Heart left ventricle (tissue), 16 donors: Measurements from ENCODE around the gene NUDC. TPM values are rescaled to one million over a fixed set of nuclear protein-coding genes. Genes with fewer than 3 reads are reported as not detected.

ENCODE experiments used
- ATAC-seq, 4 donors: fragments of 200-7000 bp; cut with Tn5 transposase; one replicate each; pipeline ENCODE4 v1.9.1; 2020 to 2022; ENCODE audit warnings: moderate library complexity in 4 of 4, mild to moderate bottlenecking in 3 of 4, moderate number of reproducible peaks in 1 of 4
- DNase-seq, 5 donors: peaks; one replicate each; pipeline ENCODE4 v3.0.0-alpha.2; 2020
- H3K27ac ChIP-seq, 12 donors: fragments of 200-600 bp; sonication (generic) in 4 of 12; one replicate each; pipeline versions ENCODE4 v1.5.0 to v1.8.0; 2016 to 2022; ENCODE audit warnings: mild to moderate bottlenecking in 2 of 12
- H3K27me3 ChIP-seq, 9 donors: fragments of 200-600 bp; sonication (generic) in 2 of 9; one replicate each; pipeline versions ENCODE4 v1.5.1 to v1.8.0; 2016 to 2022; ENCODE audit warnings: mild to moderate bottlenecking in 3 of 9
- H3K36me3 ChIP-seq, 9 donors: fragments of 200-600 bp; sonication (generic) in 2 of 9; one replicate each; pipeline versions ENCODE4 v1.5.0 to v1.8.0; 2018 to 2022; ENCODE audit warnings: mild to moderate bottlenecking in 2 of 9
- H3K4me1 ChIP-seq, 12 donors: fragments of 200-600 bp; sonication (generic) in 4 of 12; one replicate each; pipeline versions ENCODE4 v1.5.0 to v1.8.0; 2016 to 2022; ENCODE audit warnings: mild to moderate bottlenecking in 3 of 12
- H3K4me3 ChIP-seq, 12 donors: fragments of 200-600 bp; sonication (generic) in 4 of 12; one replicate each; pipeline versions ENCODE4 v1.5.0 to v1.8.0; 2017 to 2022; ENCODE audit warnings: mild to moderate bottlenecking in 9 of 12, moderate library complexity in 4 of 12
- H3K9me3 ChIP-seq, 12 donors: fragments of 200-600 bp; sonication (generic) in 4 of 12; one replicate each; pipeline versions ENCODE4 v1.5.0 to v1.8.0; 2016 to 2022; ENCODE audit warnings: mild to moderate bottlenecking in 1 of 12
- POLR2A ChIP-seq, 2 donors: fragments of 450-650 bp; IDR thresholded peaks; one replicate each; pipeline ENCODE4 v1.6.1; 2017; ENCODE audit warnings: antibody characterized with exemption in 2 of 2, mild to moderate bottlenecking in 2 of 2, moderate library complexity in 2 of 2
- WGBS, 4 donors: extraction: QIAGEN DNeasy Blood & Tissue Kit in 2 of 4; methylation state at CpG; one replicate each; pipeline versions ENCODE4 v1.1.5 to v1.1.7; 2013 to 2018; 5-methylcytosine and 5-hydroxymethylcytosine counted together
- intact Hi-C, 10 donors: fragments of 100-400 bp; cut with DNase I; formaldehyde crosslinking; loops; one replicate each; pipeline versions ENCODE4 v1.11.1 to v1.14.2; 2022
- polyA plus RNA-seq, 2 donors: library from polyadenylated mRNA; stranded (reverse); fragments of 200-250 nt; gene quantifications; one replicate each; pipeline ENCODE4 v1.2.3, GENCODE V29; 2013
- total RNA-seq, 9 donors: library from RNA; depleted of rRNA in 2 of 9; stranded (reverse); fragments of >200 nt in 2 of 9; fragmentation: NEBNext Ultra II Directional in 3 of 9; extraction: Animal tissue kit (Norgen Biotek cat#: 25700) in 3 of 9; gene quantifications; one replicate each; pipeline versions ENCODE4 v1.1.0 to v1.2.4, GENCODE V29; 2016 to 2023
- TF ChIP-seq, protein P1 (sequence below), 12 donors: fragments of 200-600 bp; sonication (generic) in 4 of 12; IDR thresholded peaks; one replicate each; pipeline versions ENCODE4 v1.5.0 to v1.8.0; 2018 to 2022; ENCODE audit warnings: antibody characterized with exemption in 12 of 12, mild to moderate bottlenecking in 5 of 12
- donor health status: ischemic (EF 13 %, LVEDD 7.1; RV severe dilation, severe dysfunction).
- donor health status: healthy with polysubstance abuse.
- donor health status: DM: no; HTN: yes; CAD: no.
- donor health status: DM: no; HTN: no; CAD: no.
- donor health status: ischemic (EF 25% LVEDD 6.9; RV normal size, moderate dysfunction).
- donor health status: ischemic (EF 25% LVEDD 5.7; RV mildly dilated, moderate dysfunction).
- donor health status: healthy.
- donor health status: DM: yes; HTN: yes; CAD: no.
- donor health status: ischemic (EF 35%, LVEDD 5.7; RV mildly dilated, moderate dysfunction).
- donor health status: nonischemic (EF 11% LVEDD 7.7; RV severe dilation, severe dysfunction).
- donor health status: DM: yes; HTN: yes; CAD: no.
- donor health status: PGD.
- donor health status: ischemic (EF 29% LVEDD 5.4; RV normal size, mild dysfunction).
- donor health status: nonischemic (EF 23%, LVEDD 6.1; RV moderate dilation, normal function).

The NUDC gene
- total and polyA plus RNA-seq, 11 donors, result 53.6 to 99.6 (median 60.8) TPM

GRCh38 chr1:26907071-26907917, 14.2 kb upstream of the NUDC start:
- DNase-seq (no peak), ATAC-seq (no peak)
- Histone ChIP-seq H3K36me3 (peaks cover 0 to 4% (median 0%) of the 10 kb centered on the region in 9 donors), H3K9me3 (no peaks in the 10 kb centered on the region), H3K27me3 (no peaks in the 10 kb centered on the region), H3K4me3 (no peak overlapping the region), H3K4me1 (peaks cover 0 to 11% (median 0%) of the 10 kb centered on the region in 12 donors), H3K27ac (no peak overlapping the region)
- no peak for TF ChIP-seq POLR2A (IDR thresholded peaks at IDR 0.05)
- TF ChIP-seq, protein P1, sequence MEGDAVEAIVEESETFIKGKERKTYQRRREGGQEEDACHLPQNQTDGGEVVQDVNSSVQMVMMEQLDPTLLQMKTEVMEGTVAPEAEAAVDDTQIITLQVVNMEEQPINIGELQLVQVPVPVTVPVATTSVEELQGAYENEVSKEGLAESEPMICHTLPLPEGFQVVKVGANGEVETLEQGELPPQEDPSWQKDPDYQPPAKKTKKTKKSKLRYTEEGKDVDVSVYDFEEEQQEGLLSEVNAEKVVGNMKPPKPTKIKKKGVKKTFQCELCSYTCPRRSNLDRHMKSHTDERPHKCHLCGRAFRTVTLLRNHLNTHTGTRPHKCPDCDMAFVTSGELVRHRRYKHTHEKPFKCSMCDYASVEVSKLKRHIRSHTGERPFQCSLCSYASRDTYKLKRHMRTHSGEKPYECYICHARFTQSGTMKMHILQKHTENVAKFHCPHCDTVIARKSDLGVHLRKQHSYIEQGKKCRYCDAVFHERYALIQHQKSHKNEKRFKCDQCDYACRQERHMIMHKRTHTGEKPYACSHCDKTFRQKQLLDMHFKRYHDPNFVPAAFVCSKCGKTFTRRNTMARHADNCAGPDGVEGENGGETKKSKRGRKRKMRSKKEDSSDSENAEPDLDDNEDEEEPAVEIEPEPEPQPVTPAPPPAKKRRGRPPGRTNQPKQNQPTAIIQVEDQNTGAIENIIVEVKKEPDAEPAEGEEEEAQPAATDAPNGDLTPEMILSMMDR (IDR thresholded peaks at IDR 0.05), result no peak
- intact Hi-C loops, result no loop called here
- WGBS, 4 donors, result 62 to 68% (median 64%) methylated on average over 6 of the region's 6 CpGs

DNA sequence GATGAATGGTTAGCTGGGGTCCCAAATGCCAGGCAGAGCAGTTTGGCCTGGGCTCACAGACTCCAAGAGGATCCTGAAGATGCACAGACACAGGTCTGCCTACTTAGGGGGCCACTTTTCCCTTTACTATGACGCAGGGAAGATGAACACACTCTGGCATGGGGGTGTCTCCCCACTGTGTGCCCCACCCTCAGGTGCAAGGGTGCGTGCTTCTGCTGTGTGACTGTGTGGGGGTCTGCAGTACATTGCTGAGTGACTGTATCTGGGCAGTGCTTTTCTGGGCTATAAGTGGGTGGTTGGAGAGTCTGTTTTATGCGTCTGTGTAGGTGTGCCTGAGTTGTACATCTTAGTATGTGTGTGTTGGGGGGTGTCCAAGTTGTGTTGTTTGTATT, 11.6 kb upstream of the NUDC start:
- no peak for DNase-seq
- H3K4me1 ChIP-seq, result peaks cover 0 to 25% (median 2%) of the 10 kb centered on the region in 12 donors
- no peak for ATAC-seq
- intact Hi-C loops, result no loop called here
- no peaks in the 10 kb centered on the region for H3K27me3 ChIP-seq
- peaks cover 0 to 4% (median 0%) of the 10 kb centered on the region in 9 donors for H3K36me3 ChIP-seq
- no peaks in the 10 kb centered on the region for H3K9me3 ChIP-seq
- no peak overlapping the region for H3K27ac ChIP-seq
- WGBS, 4 donors, result 60 to 94% (median 77%) methylated on average over 3 of the region's 3 CpGs
- H3K4me3 ChIP-seq, result no peak overlapping the region
- TF ChIP-seq, protein P1 (IDR thresholded peaks at IDR 0.05), result no peak
- no peak for TF ChIP-seq POLR2A (IDR thresholded peaks at IDR 0.05)

DNA sequence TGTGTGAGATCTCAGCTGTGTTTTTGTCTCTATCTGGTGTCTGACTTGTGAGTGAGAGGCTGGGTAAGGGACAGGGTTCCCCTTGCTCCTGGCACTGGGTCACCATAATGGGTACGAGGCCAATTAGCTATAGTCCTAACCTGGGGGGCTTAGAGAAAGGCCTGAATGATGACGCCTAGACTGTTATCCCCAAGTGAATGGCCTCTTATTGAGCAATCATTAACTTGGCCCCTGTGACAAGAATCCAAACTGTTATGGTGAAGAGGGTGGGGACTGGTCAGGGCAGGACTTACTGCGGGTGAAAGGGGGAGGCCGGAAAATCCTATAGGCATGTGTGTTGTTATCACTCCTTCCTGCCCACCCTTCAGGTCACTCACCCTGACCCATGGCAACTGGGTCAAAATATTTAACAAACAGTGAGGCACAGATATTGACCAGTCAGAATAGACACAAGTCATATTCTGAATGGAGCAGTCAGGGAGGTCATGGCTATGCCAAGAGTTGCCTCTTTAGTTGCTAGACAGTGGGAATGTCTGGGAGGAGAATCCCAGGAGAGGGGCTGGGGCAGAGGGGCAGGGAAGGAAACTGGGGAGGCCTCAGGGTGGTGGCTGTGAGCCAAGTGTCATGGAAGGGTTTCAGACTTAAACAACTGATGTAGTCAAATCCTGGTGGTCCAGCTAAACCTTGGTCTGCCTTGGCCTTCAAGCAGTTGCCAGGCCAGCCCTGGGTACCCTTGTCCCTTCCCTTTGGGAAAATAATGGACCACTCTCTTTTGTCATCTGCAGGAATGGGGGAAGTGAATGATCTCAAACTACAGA, 11.0 kb upstream of the NUDC start:
- H3K9me3 ChIP-seq, result no peaks in the 10 kb centered on the region
- DNase-seq (no peak), ATAC-seq (no peak)
- H3K4me3 ChIP-seq, result no peak overlapping the region
- no peaks in the 10 kb centered on the region for H3K27me3 ChIP-seq
- H3K4me1 ChIP-seq, result peaks cover 0 to 31% (median 3%) of the 10 kb centered on the region in 12 donors
- intact Hi-C loops, result no loop called here
- WGBS, 4 donors, result 70 to 89% (median 74%) methylated on average over 4 of the region's 4 CpGs
- H3K36me3 ChIP-seq, result peaks cover 0 to 4% (median 0%) of the 10 kb centered on the region in 9 donors
- H3K27ac ChIP-seq, result no peak overlapping the region
- TF ChIP-seq, protein P1 (IDR thresholded peaks at IDR 0.05), result no peak
- no peak for TF ChIP-seq POLR2A (IDR thresholded peaks at IDR 0.05)
